Stimulated activated CD8-positive, alpha-beta memory T cell treated with anti-CD3 and anti-CD28 coated beads, Interleukin-7, amount 100 ng/mL, for 24 hours (primary cell): ENCODE measurements around the gene GPR62.
"Not testable (repeated sequence)": the region's sequence is repeated elsewhere in the genome, so short reads cannot be mapped to it uniquely, and the experiment has no call there.

Experiments
- DNase-seq: peaks from one replicate; pipeline ENCODE4 v3.0.0-alpha.2; 2020; ENCODE audit warnings: low read depth

Gene GPR62, protein sequence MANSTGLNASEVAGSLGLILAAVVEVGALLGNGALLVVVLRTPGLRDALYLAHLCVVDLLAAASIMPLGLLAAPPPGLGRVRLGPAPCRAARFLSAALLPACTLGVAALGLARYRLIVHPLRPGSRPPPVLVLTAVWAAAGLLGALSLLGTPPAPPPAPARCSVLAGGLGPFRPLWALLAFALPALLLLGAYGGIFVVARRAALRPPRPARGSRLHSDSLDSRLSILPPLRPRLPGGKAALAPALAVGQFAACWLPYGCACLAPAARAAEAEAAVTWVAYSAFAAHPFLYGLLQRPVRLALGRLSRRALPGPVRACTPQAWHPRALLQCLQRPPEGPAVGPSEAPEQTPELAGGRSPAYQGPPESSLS

DNA sequence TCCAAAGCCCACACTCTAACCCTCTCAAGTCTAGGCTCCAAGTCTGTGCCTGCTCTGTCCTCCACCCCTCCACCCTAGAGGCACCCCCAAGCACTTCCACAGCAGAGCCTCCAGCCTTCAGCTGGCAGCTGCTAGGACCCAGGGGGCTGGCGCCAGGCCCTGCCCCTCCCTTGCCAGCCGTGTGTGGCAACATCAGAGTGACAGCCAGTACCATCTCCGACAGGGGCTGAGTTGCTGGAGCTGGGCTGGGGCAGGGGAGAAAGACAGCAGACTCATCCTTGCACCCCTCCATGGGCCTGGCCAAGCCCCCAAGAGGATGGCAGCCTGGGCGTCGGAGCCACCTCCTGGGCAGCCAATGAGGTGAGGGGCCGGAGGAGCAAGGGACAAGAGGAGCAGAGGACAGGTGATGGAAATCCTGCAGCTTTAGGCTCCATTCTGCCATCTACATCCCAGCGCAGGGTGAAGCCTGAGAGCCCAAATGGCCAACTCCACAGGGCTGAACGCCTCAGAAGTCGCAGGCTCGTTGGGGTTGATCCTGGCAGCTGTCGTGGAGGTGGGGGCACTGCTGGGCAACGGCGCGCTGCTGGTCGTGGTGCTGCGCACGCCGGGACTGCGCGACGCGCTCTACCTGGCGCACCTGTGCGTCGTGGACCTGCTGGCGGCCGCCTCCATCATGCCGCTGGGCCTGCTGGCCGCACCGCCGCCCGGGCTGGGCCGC lies at the start of gene GPR62:
GPR62 (plus strand) TSS at position 207 of the 718 bp plus-strand sequence; CDS start at position 479, 272 bp downstream.
- no peak for DNase-seq

DNA sequence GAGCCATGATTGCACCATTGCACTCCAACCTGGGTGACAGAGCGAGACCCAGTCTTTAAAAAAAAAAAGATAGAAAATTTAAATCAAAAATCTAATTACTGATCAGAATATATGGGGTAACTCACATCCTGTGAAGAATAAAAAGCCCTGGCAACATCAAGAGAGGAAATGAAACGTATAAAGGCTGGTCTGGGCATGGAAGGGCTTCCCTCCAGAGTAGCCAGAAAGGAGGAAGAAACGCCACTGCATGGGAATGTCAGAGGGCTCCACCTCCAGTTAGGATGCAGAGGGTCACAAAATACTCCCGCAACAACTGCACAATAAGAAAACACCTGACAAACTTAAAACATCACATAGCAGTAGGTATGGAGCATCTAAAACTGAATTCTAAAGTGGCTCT lies 47.2 kb upstream of the GPR62 start:
- DNase-seq, result no peak

GRCh38 chr3:51916418-51916817 lies 38.8 kb upstream of the GPR62 start:
- DNase-seq, result no peak

DNA sequence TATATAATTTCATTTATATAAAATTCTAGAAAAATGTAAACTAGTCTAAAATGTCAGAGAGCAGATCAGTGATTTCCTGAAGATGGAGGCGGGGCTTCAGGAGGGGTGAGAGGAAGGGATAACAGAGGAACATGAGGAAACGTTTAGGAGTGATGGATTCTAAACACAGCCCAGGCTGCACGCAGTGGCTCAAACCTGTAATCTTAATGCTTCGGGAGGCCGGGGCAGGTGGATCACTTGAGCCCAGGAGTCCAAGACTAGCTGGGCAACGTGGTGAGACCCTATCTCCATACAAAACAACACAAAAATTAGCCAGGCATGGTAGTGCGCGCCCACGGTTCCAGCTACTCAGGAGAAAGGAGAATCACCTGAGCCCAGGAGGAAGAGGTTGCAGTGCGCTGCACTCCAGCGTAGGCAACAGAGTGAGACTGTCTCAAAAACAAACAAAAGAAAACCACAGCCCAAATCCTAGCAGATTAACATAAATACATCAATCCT lies 34.1 kb upstream of the GPR62 start:
- no peak for DNase-seq

DNA sequence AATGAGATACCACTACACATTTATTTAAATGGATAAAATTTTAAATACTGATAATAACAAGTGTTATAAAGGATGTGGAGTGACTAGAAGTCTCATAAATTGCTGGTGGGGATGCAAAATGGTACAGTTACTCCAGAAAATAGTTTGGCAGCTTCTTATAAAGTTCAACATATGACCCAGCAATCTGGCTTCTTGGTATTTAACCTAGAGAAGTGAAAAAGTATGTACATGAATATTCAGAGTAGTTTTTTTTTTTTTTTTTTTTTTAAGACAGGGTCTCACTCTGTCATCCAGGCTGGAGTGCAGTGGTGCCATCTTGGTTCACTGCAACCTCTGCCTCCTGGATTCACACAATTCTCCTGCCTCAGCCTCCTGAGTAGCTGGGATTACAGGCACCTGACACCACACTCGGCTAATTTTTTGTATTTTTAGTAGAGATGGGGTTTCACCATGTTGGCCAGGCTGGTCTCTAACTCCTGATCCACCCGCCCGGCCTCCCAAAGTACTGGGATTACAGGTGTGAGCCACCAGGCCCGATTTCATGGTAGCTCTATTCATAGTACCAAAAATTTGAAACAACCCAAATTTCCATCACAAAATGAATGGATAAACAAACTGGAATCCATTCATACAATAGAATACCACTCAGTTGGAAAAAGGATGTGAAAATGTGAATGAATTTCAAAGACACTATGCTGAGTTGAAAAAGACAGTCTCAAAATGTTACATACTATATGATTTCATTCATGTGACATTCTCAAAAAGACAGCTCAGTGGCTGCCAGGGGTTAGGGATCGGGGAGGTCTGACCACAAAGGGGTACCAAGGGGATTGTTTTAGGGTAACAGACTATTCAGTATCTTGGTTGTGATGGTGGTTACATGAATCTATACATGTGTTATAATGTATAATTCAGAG lies 27.9 kb upstream of the GPR62 start:
- DNase-seq, result no peak

- no peak for DNase-seq
Observed at GRCh38 chr3:51928438-51928837, 26.7 kb upstream of the GPR62 start.

DNA sequence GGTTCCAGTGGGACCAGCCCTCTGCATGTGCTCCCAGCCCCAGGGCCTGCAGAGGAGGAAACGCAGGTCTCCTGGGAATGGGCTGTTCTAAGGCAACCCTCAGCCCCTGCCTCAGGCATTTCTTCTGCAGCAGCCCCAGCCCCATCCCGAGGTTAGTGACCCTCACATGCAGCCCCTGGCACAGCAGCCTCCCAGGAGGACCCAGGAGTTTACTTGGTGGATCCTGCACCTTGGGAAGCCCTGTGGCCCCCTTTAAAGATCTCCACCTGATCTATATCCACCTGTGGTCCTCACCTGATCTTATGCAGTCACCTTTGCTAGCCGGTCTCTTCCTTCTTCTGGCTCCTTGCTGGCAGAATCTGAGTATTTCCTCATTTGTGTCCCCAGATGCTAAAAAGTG lies 26.2 kb upstream of the GPR62 start:
- not testable (repeated sequence) for DNase-seq

- no peak for DNase-seq
Observed at GRCh38 chr3:51929420-51930003, 25.7 kb upstream of the GPR62 start.

- DNase-seq, result no peak
Observed at GRCh38 chr3:51930439-51930838, 24.7 kb upstream of the GPR62 start.

DNA sequence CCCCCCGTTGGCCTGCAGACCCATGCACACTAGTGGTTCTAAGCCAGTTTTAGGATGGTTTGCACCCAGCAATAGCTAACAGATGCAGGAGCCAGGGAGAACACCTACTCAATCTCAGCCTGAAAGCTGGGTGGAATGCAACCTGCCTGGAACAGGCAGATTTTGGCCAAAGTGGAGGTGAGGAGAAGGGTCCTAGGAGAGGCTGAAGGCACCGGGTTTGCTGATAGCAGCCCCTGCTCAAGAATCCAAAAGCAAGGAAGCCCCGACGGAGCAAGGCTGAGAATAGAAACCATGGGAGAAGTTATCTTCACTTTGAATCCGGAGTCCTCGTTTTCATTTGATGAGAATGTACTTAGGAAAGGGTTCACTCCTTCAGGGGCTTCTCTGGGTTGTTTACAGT lies 23.4 kb upstream of the GPR62 start:
- DNase-seq, result no peak

DNA sequence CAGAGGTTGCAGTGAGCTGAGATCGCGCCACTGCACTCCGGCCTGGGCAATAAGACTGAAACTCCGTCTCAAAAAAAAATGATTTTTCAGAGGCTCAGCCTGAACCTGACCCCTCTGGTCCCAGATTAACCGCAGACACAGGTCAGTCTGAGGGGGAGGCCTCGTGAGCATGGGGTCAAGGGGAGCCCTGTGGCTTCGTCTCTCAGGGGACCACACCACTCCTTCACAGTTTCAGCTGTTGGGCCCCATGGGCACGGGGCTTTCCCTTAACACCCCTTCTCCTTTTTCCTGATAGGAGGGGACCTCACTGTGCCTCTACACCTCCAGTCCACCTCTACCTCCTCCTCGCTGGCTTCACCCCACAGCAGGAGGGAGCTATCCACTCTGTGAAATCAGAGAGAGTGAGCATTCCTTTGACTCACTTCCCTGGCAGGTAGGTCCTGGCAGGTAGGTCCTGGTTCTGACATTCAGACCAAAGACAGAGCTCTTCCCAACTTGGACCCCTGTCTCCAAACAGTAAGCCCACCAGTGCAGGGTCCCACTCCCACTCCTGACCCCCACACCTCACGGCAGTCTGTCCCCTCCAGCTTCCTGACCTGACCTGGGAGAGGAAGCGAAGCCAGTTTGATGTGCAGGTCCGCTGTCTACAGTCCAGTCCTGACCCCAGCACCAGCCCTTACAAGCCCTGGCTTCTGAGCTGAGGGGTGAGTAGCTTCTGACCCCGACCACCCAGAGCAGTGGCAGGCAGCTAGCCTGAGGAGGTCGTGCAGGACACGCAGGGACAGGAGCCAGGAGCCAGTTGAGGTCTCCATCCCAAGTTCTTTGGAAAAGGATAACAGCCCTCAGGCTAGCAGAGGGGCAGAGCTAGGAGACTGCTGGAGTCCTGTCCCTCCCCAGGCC lies 22.5 kb upstream of the GPR62 start:
- no peak for DNase-seq

DNA sequence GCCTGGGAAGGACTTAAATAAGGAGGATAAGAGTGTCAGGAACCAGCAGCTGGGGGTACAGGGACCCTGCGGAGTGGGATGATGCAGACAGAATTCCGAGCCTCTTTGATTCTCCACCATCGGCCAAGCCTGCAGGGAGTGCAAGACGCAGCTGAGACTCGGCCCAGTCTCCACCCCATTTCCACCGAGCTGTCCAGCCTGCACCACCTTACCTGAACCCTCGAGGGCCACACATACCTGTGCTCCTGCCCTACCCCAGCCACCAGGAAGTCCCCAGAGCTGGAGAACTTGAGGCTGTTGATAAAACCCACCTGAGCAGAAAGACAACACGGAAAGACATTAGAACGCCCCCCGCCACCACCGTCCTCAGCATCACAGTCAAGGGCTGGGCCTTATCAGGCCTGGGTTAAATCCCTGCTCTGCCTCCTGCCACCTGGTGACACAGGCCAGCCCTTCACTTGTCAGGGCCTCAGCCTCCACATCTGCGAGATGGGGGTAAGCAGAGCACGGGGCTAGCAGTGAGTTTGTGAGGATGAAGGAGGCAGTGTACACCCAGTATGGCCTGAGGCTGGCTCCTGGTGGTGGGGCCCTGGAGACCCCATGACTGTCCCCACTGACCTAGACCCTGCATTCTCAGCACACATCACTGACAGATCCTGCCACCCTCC lies 21.6 kb upstream of the GPR62 start:
- no peak for DNase-seq

DNA sequence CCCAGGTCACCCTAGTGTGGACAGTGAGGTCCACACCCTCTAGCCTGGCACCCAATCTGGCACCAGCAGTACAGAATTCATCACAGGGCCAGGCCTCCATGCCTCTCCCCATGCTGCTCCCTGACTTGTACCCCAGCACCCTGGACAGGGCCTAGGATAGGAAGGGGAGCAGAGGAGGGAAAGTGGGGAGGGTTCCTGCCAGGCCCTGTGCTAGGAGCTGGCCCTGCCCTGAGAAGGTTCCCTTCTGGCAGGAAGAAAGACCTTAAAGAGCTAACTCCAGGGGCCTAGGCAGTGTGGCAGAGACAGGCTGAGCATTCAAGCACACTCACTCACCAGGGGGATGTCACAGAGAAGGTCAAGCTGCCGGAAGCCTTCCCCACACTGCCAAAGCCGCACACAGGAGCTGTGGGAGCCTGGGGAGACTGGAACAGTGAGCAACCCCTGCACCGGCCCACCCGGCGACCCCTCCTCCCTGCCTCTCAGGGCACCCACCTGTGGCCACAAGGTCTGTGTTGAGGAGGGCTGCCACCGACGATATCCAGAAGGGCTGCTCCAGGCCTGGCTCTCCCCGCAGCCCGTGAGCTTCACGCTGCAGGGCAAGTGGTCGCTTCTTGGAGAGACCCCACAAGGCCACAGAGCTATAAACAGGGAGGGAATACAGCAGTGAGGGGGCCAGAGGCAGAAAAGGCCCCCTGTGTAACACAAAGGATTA lies 20.9 kb upstream of the GPR62 start:
- no peak for DNase-seq

DNA sequence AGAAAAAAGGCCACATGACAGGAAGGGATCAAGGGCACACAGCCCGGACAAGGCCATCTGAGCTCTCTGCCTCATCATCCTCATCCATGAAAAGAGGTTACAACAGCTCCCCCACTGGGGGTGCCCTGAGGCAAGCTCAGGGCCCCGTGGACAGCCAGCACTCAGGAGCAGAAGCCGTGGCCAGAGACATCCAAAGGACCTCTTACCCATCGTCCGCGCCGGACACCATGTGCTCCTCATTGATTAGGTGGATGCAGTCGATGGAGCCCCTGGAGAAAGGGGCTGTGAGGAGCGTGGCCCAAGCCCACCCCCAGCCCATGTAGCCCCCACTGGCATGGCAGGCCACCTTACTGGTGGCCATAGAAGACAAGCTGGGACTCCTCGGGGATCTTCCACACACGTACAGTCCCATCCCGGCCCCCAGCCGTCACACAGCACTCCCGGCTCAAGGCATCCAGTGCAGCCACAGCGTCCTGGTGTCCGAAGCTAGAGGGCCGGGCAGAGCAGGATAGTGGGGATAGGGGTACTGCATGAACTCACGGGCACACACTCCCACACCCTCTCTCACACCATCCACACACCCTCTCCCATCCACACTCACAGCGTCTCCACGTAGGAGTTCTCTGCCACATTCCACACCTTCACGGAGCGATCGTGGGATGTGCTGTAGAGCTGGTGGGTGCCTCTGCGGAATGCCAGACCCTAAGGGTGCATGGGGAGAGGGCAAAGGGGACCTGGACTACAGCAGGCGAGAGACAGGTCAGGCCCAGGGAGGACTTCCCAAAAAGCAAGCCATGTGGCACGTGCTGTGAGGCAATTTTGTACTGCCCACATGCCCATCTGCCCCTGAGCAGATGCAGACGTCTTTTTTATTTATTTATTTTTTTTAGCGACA lies 19.9 kb upstream of the GPR62 start:
- DNase-seq, result no peak

DNA sequence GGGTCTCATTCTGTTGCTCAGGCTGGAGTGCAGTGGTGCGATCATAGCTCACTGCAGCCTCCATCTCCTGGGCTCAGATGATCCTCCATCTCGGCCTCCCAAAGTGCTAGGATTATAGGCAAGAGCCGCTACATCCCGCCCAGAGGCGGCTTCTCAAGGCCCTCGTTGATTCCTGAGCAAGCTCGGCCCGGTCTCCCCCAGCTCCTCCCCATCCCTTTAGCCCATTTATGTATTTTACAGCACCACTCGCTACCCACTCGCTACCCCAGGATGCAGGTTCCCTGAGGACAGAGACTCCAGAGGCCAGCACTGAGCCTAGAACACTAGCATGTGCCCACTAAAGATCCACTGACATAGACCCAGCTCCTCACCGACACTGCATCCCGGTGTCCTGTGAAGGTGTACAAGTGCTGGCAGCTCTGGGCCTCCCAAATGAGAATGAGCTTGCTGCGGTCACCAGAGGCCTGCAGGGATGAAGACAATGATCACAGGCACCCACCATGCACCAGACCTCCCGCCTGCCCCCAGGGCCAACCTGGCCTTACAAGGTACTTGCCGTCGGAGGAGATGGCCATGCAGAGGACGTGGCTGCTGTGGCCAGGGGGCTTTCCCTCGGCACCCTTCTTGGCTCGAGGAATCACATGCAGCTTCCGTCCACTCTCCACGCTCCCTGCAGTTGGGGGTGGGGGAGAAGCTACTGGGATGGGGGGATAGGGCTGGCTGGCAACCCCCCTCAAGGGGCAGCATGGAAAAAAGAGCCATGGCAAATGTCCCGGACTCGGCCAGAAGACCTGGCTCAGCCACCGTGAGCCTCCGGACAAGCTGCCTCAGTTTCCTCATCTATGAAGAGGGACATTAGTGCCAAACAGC lies 19.1 kb upstream of the GPR62 start:
- no peak for DNase-seq

DNA sequence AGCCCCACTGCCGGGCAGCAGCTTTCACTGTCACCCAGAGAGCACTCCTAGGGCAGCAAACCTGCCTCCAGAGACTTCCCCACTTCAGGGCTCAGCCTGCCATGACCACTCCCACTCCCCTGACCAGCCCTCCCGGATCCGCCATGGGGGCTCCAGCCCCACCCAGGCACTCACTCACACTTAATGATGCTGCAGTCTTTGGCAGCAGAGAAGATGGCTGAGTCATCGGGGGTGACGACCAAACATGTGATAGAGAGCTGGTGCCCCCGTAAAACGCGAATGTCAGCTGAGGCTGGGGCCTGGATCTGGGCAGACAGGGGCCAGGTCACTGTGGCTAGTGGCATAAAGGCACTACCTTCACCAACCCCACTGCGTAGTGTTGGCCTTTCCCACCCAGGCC lies 18.2 kb upstream of the GPR62 start:
- DNase-seq, result no peak

DNA sequence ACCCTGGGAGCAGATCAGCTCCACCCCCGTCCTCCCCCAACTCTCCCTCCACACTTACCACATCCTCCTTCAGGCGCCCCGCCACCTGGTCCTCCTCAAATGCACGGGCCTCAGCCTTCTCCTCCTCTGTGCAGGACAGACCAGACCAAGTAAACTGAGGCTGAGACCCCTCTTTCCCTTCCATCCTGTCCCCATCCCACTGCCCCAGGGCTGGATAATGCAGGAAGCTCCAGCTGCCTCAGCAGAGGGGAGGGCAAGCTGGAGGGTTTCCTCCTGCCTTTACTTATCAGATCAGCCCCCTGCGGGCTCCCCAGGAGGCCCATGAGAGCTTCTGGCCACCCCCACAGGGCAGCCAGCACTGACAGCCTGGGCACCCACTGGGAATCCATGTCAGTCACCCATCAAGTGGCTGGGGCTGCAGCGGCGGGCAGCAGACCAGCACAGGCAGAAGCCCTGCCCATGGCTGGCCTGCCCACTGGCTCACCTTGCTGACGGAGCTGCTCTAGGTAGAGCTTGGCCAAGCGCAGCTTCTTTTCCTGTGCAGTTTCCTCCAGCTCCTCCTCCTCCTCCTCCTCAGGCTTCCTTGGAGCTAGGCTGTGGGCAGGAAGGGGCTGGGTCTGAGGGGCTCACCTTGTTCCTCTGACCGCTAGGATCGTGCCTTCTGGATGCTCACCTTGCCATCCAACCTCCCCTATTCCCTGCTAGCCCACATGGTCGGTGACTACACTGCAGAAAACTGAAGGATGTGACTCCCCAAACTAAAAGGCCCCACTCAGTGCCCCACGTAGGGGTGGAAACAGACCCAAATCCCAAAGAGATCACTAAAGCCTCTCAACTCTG lies 17.4 kb upstream of the GPR62 start:
- no peak for DNase-seq
